HG03066 (cell line): ENCODE results near the gene MOGAT2.
"Not testable (repeated sequence)": the region's sequence is repeated elsewhere in the genome, so short reads cannot be mapped to it uniquely, and the experiment has no call there.

Experiments used
- ATAC-seq: cut with Tn5 transposase; IDR thresholded peaks from one replicate; pipeline ENCODE4 v1.9.1; 2021; ENCODE audit warnings: low read depth; ENCODE audit not compliant: unreplicated experiment

Gene MOGAT2

DNA sequence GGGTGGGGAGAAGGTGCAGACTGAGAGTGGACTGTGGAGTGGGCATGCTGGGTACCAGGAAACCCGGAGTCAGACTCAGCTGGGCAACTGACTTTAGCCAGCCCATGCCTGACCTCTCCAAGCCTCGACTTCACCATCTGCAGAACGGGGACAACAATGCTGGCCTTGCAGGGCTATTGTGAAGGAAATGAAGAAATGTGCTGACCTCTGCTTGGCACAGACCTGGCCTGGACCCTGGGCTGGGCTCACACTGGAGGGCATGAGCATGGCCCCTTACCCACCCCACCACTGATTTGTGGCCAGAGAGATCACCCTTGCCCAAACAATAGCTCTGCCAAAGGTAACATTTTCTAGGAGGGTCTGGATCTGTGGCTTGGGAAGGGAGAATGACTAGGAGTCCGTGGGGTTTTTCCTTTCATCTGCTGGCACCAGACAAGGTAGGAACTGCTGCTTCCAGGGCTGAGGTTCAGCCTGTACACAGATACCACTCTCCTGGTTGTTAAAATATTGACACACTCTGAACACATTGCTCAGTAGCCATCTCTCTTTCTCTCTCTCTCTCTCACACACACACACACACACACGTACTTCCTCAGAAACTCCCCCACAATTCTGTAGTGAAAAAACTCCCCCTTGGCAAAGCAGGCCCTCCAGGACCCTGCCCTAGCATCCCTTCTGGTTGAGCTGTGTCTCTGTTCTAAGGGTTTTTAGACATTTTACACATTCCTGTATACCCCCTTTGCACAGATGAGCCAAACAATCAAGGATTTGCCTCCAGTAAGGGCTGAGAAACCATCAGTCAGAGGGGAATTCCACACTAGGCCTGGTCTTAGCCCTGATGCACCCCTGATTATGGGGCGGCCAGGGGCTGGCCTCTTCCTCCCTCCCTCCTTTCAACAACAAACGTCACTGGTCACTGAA, 1.0 kb downstream of the MOGAT2 start:
- no peak for ATAC-seq

DNA sequence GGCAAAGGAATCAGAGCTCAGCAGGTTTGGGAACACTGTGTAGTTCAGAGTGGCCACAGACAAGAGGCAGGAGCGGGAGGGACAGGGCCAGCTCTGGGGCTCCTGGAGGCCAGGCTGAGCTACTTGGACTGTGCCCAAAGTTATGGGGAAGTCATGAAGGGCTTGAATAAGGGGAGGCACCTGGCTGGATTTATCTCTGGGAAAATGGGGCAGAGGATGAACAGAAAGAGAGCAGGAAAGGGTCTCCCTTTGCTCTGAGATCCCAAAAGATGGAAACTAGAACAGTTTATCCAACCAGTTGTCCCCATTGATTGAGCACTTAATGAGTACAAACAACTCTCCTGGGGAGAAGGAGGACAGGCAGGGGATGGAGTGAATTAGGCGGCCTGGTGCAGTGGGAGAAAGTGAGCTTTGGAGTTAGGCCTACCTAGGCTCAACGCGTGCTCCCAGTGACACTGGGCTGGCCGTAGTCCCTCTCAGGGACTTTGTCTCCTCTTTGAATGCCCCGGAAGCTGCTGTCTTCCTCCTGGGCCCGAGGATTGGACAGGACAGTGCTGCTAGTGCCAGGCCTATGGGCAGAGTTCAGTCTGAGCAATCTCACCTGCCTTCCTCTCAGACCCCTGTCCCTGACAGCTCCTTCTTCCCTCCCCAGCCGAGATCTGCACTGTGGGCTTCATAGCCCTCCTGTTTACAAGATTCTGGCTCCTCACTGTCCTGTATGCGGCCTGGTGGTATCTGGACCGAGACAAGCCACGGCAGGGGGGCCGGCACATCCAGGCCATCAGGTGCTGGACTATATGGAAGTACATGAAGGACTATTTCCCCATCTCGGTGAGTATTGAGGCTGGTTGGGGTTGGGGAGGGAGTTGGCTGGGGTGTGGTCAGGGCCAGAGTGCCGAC, 2.0 kb downstream of the MOGAT2 start:
- no peak for ATAC-seq

DNA sequence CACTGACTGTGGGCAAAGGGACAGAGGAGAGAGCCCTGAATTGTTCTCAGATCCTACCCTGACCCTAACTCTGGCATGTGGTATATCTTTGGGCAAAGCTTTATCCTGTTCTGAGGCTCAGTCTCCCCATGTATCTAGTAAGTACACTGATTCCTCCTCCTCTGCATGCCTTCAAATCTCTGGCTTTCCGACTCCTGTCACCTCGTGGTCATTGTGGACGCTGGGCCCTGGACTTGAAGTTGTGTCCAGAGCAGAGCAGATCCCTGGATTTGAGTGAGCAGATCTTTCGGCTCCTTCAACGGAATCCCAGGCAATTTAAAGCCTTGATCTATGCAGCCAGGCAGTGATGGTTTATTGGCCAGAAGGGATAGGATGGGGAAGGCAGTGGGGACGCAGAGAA, 3.0 kb downstream of the MOGAT2 start:
- no peak for ATAC-seq

DNA sequence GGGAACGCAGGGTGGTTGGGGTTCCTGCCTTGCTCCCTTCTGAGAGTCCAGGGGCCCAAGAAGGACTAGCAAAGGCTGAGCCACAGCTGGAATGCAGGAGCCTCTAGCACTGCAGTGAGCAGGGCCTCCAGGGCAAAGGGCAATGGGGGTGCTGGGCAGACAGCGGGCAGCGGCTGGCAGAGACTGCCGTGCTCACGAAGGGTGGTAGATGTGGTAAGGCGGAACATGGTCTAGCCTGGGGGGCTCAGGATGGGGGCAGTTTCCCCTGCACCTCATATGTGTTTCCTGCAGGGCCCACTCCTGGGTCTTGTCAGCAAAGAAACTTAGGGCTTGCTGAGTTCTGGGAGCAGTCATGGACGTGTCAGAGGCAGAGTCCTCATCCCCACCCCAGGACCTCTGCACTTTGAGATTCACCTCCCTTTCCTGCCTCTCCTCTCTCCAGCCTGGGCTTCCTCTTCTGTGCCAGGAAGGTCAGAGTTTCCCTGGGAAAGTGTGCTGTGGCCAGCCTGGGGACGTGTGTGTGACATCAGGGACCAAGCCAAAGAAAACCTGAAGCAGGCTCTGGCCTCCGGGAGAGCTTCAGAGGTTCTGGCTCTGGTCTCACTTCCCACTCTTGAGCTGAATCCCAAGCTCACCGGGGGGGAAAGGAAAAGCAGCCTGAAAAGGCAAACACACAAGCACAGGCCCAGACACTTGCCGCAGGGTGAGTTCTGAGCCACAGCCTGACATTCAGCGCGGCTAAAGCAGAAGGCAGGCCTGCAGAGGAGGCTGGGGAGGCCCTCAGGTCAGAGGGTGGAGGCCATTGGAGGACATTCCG, 4.4 kb downstream of the MOGAT2 start:
- no peak for ATAC-seq

DNA sequence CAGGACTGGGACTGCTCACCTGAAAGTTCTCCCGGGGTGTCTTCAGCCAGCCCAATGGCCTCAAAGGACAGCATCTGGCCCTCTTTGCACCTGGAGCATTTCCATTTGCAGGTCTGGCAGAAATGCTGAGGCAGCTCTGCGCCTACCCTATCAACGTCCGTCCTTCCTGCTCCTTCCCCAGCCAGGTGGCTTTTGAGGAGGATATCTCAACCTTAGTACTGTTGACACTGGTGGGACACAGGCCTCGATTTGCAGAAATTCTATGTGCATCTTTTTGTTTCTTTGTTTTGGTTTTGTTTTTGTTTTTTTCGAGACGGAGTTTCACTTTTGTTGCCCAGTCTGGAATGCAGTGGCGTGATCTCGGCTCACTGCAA, 5.0 kb downstream of the MOGAT2 start:
- ATAC-seq, result no peak

DNA sequence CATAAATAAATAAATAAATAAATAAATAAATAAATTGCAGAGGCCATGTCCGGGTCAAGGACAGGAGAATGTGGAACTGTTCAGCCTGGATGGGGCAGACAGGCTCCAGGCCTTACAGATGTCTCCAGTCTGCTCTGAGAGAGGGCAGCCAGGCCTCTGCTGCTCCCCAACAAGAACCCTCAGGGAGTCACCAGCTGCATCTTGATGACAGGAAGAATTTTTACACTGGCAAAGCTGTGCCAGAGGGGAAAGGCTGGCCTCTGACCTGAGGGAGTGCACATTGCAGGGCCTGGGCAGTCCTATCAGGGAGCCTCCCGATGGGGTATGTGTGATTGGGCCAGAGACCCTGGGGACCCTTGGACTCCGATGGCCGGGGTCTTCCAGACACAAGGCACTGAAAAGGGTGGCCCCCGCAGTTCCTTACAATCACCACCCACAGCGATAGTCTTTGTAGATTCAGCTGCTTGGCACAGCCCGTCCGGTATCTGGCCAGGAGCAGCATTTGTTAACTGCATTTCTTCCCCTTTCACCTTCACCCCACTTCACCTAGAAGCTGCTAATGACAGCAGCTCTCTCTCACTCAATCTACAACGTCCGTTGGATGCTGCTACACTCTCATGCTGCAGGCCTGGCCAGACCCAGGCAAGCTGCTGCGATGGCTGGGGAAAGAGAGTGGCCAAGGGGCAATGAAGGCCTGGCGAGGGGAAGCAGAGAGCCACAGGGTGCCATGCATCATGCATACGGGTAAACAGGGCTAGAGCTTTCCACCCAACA, 8.1 kb downstream of the MOGAT2 start:
- no peak for ATAC-seq

DNA sequence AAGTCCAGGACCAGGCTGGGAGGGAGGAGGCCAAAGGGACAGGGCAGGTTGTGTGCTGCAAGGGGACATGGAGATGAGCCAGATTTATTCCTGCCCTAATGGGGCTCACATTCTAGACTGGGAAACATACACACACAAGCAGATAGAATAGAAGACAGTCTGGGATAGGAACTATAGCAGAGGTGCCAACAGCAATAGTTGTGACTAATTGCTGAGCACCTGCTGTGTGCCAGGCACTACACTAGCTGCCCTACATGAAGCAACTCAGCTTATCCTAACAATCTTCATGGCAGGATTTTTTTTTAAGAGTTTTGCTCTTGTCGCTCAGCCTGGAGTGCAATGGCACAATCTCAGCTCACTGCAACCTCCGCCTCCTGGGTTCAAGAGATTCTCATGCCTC, 11.4 kb downstream of the MOGAT2 start:
- ATAC-seq, result no peak

DNA sequence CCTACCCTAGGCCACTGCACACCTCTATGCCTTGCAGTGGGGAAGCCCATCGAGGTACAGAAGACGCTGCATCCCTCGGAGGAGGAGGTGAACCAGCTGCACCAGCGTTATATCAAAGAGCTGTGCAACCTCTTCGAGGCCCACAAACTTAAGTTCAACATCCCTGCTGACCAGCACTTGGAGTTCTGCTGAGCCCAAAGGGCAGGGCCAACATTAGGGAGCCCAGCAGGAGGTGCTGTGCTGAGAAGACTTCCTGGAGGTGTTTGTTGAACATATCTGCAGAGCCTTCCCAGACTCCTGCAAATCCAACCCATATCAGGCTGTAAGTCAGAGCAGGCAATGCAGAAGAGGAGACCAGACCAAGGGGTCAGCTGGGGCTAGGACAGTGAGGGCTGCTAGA, 13.5 kb downstream of the MOGAT2 start:
- no peak for ATAC-seq

DNA sequence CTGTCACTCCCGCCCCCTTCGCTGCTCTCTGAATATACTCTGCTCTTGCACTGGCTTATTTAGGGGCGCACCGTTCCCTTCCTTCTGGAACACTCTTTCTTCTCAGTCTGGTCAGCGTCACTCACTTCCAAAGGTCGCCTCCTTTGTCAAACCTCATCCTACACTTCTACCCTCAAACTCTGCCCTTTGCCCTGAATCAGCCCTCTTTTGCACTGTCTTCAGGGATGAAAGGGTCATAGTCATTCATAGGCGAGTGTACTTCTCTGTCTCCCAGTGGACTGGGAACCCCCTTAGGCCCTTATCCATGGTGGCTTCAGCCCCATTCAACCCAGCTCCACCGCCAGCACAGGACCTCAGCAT, 15.4 kb downstream of the MOGAT2 start:
- ATAC-seq, result no peak

DNA sequence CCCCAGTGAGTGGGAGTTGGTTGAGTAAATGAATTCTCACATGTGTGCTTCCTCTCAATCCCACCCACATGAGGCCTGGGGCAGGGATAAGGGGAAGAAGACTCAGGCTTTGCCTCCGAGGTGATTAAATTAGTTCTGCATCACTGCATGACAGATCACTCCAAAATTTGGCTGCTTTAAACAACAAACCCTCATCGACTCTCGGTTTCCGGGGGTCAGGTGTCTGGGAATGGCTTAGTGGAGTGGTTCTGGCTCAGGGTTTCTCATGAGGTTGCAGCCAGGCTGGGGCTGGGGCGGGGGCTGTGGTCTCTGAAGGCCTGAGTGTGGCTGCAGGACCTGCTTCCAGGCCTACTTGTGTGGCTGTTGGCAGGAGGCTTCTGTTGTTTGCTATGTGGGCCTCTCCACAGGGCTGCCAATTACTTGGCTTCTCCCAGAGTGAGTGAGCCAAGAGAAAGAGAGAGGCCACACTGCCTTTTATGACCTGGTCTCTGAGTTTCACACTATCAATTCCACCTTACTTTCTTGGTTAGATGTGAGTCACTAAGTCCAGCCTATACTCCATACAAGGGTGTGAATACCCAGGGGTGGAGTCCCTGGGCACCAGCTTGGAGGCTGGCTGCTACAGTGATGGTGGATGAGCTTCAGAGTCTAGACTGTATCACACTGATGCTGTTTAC, 15.9 kb downstream of the MOGAT2 start:
- ATAC-seq, result no peak

DNA sequence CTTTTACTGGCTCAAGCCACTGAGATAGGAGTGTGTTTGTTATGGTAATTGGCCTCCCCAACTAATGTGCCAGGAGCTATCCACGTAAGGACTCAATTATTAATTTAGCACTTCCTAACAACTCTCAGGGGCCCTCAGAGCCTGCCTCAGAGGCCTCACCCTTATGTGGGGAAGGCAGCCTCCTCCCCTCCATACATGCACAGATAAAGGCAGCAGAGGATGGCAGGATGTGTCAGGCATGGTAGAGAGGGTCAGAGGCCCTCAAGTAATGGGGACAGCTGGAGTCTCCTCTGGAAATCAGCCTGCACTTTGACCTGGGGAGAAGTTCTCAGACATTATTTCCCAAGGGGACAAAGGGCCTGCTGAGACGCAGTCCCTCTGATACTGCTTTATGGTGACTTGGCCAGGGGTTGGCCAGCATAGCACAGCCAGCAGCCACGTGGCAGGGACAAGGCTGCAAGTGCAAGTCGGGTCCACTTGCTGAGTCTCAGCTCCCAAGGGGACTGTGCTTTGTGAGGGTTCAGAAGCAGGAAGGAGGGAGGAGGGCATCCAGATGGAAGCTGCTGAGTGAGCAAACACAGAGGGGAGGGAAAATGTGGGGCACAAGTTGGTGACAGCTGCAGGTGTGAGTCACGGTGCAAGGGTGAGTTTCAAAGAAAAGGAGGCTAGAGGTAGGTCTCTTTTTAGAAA, 17.0 kb downstream of the MOGAT2 start:
- no peak for ATAC-seq

DNA sequence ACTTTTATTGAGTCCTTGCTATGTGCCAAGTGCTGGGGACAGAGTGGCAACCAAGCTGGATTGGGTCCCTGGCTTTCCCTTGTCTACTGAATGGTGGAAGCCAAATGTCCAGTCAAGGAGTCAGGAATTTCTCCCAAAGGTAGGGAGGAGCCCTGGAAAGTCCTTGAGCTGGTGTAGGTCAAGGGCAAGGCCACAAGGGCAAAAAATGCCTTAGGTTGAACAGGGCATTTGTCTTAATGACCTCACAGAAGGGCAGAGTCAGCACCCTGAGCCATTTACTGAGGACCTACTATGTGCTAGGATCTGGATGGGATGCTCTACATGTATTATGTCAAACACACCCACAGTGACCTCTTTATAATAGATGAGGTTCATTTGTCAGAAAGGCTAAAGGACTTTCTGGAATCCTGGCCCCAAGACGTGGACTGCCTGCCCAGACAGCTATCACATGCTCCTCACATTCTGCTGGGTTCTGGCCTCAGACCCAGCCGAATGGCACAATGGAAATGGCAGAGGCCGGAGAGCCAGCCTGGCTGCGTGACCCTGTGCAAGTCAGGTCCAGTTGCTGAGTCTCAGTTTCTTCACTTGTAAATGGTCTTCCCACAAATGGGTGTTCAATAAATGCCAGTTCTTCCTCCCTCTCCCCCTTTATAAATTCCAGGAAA, 17.7 kb downstream of the MOGAT2 start:
- ATAC-seq, result no peak

DNA sequence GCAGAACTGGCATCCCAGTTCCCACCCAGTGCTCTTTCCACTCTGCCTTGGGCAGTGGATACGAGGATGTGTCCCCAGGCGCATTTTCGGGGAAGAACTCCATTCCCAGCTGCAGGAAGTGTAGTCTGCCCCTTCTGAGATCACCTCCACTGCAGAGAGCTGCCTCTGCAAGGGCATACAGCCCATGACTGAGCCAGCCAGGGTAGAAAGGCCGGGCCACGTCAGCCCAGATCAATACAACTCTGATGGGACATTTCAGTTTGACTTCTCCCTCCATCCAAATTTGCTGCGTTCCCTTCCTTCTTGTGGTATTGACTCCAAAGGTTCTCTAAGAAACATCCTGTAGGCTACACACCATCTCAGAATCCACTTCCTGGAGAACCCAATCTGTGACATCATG, 19.7 kb downstream of the MOGAT2 start:
- no peak for ATAC-seq

DNA sequence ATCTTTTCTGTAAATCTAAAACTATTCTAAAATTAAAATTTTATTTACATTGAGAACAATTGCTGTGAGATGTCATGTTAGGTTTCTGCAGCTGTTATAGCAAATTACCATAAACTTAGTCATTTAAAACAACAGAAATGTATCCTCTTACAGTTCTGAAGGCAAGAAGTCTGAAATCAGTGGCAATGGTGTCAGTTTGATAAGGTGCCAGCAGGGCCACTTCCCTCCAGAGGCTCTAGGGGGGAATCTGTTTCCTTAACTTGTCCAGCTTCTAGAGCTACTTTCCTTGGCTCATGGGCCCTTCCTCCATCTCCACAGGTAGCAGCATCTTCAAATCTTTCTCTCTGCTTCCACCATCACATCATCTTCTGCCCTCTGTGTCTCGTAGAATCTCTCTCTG, 23.0 kb downstream of the MOGAT2 start:
- no peak for ATAC-seq

DNA sequence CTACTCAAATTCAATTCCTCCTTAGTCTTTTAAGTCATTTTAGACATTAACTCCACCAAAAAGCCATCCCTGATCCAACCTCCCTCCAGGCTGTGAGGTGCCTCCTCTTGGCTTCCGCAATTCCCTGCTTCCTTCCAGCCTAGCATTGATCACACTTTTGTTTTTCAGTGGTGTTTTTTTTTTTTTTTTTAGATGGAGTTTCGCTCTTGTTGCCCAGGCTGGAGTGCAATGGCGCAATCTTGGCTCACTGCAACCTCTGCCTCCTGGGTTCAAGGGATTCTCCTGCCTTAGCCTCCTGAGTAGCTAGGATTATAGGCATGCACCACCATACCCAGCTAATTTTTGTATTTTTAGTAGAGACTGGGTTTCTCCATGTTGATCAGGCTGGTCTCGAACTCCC, 25.5 kb downstream of the MOGAT2 start:
- ATAC-seq, result not testable (repeated sequence)

DNA sequence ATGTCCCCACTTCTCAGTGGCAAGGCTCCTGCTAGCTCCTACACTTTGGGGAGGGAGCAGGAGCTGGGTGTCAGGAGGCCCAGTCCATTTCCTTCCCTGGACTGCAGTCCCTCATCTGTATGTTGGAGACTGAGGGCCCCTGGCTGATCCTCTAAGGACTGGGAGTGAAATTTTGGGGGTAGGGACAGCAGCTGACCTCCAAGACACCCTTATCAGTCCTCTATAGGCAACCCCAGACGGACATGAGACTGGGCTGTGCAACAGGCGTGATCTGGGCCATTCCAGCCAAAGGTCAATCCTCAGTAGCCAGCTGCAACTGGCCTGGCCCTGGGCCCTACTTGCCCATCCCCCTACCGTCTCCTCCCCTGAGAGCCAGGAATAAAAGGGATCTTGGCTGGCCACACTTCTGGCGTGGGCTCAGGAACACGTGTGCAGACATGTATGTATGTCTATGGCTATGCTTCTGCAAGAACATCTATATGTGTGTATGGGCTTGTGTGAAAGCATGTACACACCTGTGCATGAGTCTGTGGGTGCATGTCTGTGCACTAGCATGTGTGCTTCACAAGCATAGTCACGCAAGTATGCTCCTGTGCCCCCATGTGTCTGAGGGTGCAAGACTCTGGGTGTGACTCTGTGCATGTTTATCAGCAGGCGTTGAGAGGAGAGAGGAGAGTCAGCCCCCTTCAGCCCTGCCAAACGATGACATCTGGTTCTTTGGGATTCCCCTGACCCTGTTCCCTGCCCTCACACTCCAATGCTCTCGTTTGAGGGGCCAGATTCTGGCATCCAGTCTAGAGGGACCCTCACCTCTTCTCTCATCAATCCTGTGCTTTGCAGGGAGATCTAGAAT, 26.3 kb downstream of the MOGAT2 start:
- no peak for ATAC-seq

DNA sequence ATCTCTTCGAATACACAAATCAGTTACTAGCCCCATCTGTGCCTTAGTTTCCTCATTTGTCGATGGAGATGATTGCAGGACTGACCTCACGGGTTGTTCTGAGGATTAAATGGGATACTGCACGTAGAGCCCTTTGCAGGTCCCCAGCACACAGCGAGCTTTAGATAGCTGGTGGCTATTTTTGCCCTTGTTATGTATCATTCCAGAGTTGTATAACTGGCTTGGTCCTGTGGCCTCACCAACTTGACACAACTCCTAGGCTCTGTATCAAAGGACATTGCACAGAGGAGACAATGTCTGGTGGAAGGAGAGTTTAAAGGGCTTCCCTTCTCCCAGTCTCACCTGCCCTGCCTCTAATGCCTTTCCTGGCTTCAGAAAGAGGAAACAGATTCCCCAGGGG, 28.2 kb downstream of the MOGAT2 start:
- no peak for ATAC-seq
